Measurements from ENCODE around the gene LPP. TPM values are rescaled to one million over a fixed set of nuclear protein-coding genes. Genes with fewer than 3 reads are reported as not detected.

The LPP gene
- total and polyA plus RNA-seq, 10 of the 15 experiments (the other 5 are each of a cell fraction or from before 2014, with no cell fraction given), result under 0.01 to 0.62 (median 0.03) TPM

DNA sequence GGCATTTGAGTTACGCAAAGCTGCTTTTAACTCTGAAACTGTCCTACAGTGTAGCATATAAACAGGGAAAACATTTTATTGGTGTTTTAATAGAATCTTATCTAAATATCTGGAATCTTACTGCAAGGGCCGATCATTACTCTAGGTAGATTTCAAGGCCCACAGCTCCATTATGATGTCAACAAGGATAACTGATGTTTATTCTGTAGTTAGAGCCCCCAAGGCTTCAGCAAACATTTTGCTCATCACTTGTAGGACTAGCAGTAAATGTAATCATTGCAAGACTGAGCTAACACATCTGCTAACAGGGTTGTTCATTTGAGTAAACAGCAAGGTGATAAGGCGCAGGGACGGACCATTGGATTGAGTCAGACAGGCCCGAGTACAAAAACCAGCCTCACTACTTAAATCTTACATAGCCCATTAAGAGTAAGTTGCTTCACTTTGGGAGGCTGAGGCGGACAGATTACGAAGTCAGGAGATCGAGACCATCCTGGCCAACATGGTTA, 685.3 kb downstream of the LPP start:
- Histone ChIP-seq H3K4me2 (ENCODE audit: control insufficient read depth, insufficient read depth) (no peak overlapping the region), H3K4me1 (ENCODE audit: control insufficient read depth, insufficient read depth, low read length) (no peaks in the 10 kb centered on the region), H3K9ac (ENCODE audit: control insufficient read depth, insufficient read depth, low read length) (no peak overlapping the region), H3K27ac (ENCODE audit: control insufficient read depth, insufficient read depth) (no peak overlapping the region), H4K20me1 (ENCODE audit: control insufficient read depth, insufficient read depth) (no peaks in the 10 kb centered on the region), H3K27me3 (replicated peaks in 1 of 2; ENCODE audit: control insufficient read depth in 2 of 2, insufficient read depth in 2 of 2, low read length in 1 of 2) (no peaks in the 10 kb centered on the region), H3K36me3 (ENCODE audit: control insufficient read depth in 2 of 2, insufficient read depth in 2 of 2, low read length in 1 of 2) (no peaks in the 10 kb centered on the region), H3K9me3 (replicated peaks; ENCODE audit: control insufficient read depth, insufficient read depth, low read length) (no peaks in the 10 kb centered on the region), H2AFZ (ENCODE audit: control insufficient read depth, low read depth, low read length) (no peak overlapping the region), H3K79me2 (ENCODE audit: control insufficient read depth, insufficient read depth, low read length) (no peaks in the 10 kb centered on the region), H3K4me3 (no peak overlapping the region)
- no peak for TF ChIP-seq GATAD2B (conservative IDR thresholded peaks at IDR 0.05; ENCODE audit: low read depth)
- TF ChIP-seq STAT1 (conservative IDR thresholded peaks at IDR 0.05), result no peak
- TF ChIP-seq NR2C2 (IDR thresholded peaks at IDR 0.05; ENCODE audit: borderline replicate concordance, control insufficient read depth, insufficient read length, low read depth), result no peak
- TF ChIP-seq, protein P1, sequence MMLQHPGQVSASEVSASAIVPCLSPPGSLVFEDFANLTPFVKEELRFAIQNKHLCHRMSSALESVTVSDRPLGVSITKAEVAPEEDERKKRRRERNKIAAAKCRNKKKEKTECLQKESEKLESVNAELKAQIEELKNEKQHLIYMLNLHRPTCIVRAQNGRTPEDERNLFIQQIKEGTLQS (IDR thresholded peaks at IDR 0.05; ENCODE audit: borderline replicate concordance, extremely low read depth, low read depth, low read length), result no peak
- TF ChIP-seq PAX8 (IDR thresholded peaks at IDR 0.05), result no peak
- no peak for TF ChIP-seq SRF (IDR thresholded peaks at IDR 0.05; ENCODE audit: low read depth in 2 of 2, low read length in 2 of 2)
- no peak for TF ChIP-seq MEF2A (IDR thresholded peaks at IDR 0.05; ENCODE audit: insufficient read depth, low read depth, low read length)
- TF ChIP-seq SP1 (IDR thresholded peaks at IDR 0.05; ENCODE audit: low read depth, low read length), result no peak
- TF ChIP-seq, protein P2, sequence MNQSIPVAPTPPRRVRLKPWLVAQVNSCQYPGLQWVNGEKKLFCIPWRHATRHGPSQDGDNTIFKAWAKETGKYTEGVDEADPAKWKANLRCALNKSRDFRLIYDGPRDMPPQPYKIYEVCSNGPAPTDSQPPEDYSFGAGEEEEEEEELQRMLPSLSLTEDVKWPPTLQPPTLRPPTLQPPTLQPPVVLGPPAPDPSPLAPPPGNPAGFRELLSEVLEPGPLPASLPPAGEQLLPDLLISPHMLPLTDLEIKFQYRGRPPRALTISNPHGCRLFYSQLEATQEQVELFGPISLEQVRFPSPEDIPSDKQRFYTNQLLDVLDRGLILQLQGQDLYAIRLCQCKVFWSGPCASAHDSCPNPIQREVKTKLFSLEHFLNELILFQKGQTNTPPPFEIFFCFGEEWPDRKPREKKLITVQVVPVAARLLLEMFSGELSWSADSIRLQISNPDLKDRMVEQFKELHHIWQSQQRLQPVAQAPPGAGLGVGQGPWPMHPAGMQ (IDR thresholded peaks at IDR 0.05; ENCODE audit: borderline replicate concordance), result no peak
- FAIRE-seq (no peak), ATAC-seq (no peak), DNase-seq (ENCODE audit: low read depth, low spot score) (no peak)
- 49% methylated on average over 8 of the region's 8 CpGs for WGBS (ENCODE audit: insufficient coverage, insufficient replicate concordance, low lambda C conversion rate, missing lambda C conversion rate)
- SMC1A ChIA-PET (ENCODE audit: uncharacterized antibody, unreplicated experiment), result no interaction called here
- BruUV-seq (replicated peaks), result no TSS peak
- RAD21 ChIA-PET (ENCODE audit: unreplicated experiment), result no interaction called here
- POLR2A ChIA-PET, result no interaction called here
- CTCF ChIA-PET, result no interaction called here
- in situ Hi-C loops (cut with MboI) (no loop called here), intact Hi-C loops (cut with micrococcal nuclease; ENCODE audit: unreplicated experiment) (no loop called here)

Data from GM12878 (cell line).